ENCODE results near the gene ERAP2. TPM values are rescaled to one million over a fixed set of nuclear protein-coding genes. Genes with fewer than 3 reads are reported as not detected.

Gene ERAP2
- total and polyA plus RNA-seq, 2 of the 13 experiments (the other 11 are each of a cell fraction or from before 2014, with no cell fraction given): 12.8 to 16.6 TPM

GRCh38 chr5:96968074-96968473, 91.8 kb downstream of the ERAP2 start:
- ATAC-seq (peak; percentile 76), FAIRE-seq (no peak), DNase-seq (ENCODE audit: low spot score) (peak; percentile 29)
- H3K9me3 ChIP-seq (ENCODE audit: low read length): no peaks in the 10 kb centered on the region
- H3K4me1 ChIP-seq (ENCODE audit: insufficient read depth, low read length): peaks cover 15% of the 10 kb centered on the region; the same call in 1 of the 2 replicates
- H3K79me2 ChIP-seq (ENCODE audit: insufficient read depth, low read length): peaks cover 29% of the 10 kb centered on the region
- no peaks in the 10 kb centered on the region for H3K36me3 ChIP-seq (replicated peaks in 1 of 2; ENCODE audit: control insufficient read depth in 1 of 2, insufficient read depth in 2 of 2, low read length in 2 of 2)
- ChIA-PET POLR2A (no interaction called here), CTCF (ENCODE audit: low intra/inter-chr PET ratio, low total read pairs) (no interaction called here)
- H3K4me2 ChIP-seq (ENCODE audit: low read depth, low read length): no peak overlapping the region
- H4K20me1 ChIP-seq (ENCODE audit: insufficient read depth, low read length): no peaks in the 10 kb centered on the region
- peak; percentile 39; the same call in 1 of the 2 replicates for TF ChIP-seq FOSL1 (CRISPR knock-in tag; IDR thresholded peaks at IDR 0.05; ENCODE audit: borderline replicate concordance)
- no peak for TF ChIP-seq TRIM22 (IDR thresholded peaks at IDR 0.05)
- TF ChIP-seq TEAD3 (CRISPR knock-in tag; optimal IDR thresholded peaks at IDR 0.05; ENCODE audit: borderline replicate concordance): peak; percentile 48
- no peak for TF ChIP-seq HNF4G (IDR thresholded peaks at IDR 0.05; ENCODE audit: borderline replicate concordance, low read depth, low read length)
- TF ChIP-seq HNF4G (CRISPR knock-in tag; IDR thresholded peaks at IDR 0.05; ENCODE audit: borderline replicate concordance, low read depth): no peak
- peak; percentile 81 for TF ChIP-seq FOSL2 (CRISPR knock-in tag; IDR thresholded peaks at IDR 0.05)
- TF ChIP-seq STAT6 (CRISPR knock-in tag; IDR thresholded peaks at IDR 0.05; ENCODE audit: borderline replicate concordance): no peak
- TF ChIP-seq ZNF33A (CRISPR knock-in tag; IDR thresholded peaks at IDR 0.05; ENCODE audit: borderline replicate concordance): no peak
- no peak overlapping the region for H3K27ac ChIP-seq (ENCODE audit: extremely low read length, insufficient read depth, low read length)
- no peak overlapping the region for H3K9ac ChIP-seq (ENCODE audit: insufficient read depth, low read depth, low read length)
- no peaks in the 10 kb centered on the region for H3K27me3 ChIP-seq (ENCODE audit: control insufficient read depth in 1 of 2, insufficient read depth in 2 of 2, low read length in 2 of 2)
- H3K4me3 ChIP-seq (replicated peaks in 1 of 3; ENCODE audit: insufficient read depth in 1 of 3, low read depth in 2 of 3, low read length in 3 of 3): no peak overlapping the region
- intact Hi-C loops (cut with micrococcal nuclease; ENCODE audit: unreplicated experiment) (no loop called here), in situ Hi-C loops (cut with HindIII; ENCODE audit: extremely low pct_ligation_motif_present, low pct_unique_long_range_greater_than_20kb) (no loop called here)
- no peak overlapping the region for H2AFZ ChIP-seq (ENCODE audit: low read length)
- 93% methylated on average over 1 of the region's 1 CpG for WGBS (ENCODE audit: low lambda C conversion rate)
- no TSS peak for BruUV-seq (replicated peaks)

Measured in HepG2 (cell line).